Measurements from ENCODE around the gene RIT2.

RIT2 gene

DNA sequence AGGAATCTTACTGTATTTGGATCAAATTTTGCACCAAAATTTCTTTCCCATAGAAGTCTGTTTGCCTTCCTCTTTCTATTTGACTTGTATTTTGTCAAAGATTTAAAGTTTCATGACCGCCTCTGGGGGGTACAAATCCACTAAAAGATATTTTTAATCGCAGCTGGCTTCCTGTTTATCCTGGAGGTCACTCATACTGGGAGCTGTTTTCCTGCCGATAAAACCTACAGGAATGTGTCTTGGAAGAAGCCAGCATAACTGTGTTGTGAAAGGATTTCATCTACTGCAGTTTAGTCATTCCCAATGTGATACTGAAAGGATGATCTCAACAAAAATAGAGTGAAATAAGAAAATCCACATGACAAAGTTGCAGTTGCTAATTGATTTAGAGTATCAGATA, 184.0 kb downstream of the RIT2 start:
- no peak for DNase-seq (ENCODE audit: low read depth in 1 of 2, low spot score in 1 of 2)

DNA sequence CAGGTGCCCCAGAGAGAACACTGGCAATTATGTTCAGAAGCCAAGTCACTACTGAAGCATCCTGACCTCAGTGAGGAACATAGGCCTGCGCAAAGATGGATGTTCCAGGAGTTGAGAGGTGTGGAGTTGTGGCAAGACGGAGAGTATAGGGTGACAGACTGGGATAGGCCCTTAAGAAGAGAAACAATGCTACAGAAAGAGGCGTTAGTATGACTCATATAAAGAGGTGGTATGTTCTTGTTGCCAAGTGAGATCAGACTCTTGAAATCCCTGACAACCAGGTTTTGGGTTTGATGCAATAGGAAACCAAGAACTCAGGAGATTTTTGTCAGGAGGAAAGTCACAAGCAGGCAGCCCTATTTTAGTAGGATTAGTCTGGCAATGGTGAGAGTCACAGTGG, 185.6 kb downstream of the RIT2 start:
- DNase-seq (ENCODE audit: low read depth in 1 of 2, low spot score in 1 of 2) = no peak

DNA sequence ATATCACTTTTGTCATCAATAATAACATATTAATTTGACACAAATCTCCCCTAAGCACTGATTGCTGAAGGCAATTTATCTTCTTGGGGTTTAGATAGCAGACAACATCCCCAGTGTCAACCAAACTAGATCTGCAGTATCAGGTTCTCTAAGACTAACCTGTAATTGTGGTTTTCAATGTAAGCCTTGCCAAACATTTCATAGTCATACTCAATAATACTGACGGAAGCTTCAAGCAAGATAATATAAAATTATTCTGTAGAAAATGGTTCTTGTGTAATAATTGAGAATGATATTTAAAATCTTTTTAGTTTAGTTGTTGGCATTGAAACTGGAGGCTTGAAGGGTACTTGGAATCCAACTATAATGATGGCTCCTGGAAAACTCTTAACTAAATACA, 186.3 kb downstream of the RIT2 start:
- no peak for DNase-seq (ENCODE audit: low read depth in 1 of 2, low spot score in 1 of 2)

DNA sequence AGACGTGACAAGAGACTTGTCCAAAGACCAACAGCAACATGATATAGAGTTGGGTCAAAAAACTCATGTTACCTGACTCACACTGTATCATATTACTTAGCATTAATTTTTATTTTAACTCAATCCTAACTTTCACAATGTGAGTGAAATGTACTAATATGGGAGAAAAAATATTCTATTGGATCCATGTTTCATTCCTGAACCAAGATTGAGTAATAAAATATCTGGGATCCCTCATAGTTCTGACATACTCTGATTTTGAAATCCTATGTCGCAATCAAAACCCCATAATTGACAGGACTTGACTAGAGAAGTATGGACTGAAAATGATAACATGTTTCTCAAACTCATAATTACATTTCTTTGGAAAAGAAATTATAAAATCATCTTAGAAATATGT, 190.4 kb downstream of the RIT2 start:
- DNase-seq (ENCODE audit: low read depth in 1 of 2, low spot score in 1 of 2) = no peak

DNA sequence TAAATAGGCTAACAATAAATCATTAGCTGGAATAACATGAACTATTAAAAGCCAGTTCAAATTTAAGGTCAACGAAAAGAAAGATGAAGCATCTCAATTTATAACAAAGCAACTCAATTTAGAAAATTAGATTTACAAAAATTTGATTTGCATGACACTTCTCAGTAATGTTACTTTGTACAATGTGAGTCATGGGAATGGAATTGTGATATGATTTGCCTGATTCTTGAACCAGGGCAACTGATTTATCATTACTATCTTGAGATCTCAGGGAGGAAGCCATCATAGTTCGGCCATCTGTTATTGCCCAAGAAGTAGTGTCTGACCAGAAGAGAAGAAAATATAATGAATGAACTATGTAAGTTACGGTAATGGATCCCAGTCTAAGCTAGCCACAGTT, 193.1 kb downstream of the RIT2 start:
- DNase-seq (ENCODE audit: low read depth in 1 of 2, low spot score in 1 of 2) = no peak

DNA sequence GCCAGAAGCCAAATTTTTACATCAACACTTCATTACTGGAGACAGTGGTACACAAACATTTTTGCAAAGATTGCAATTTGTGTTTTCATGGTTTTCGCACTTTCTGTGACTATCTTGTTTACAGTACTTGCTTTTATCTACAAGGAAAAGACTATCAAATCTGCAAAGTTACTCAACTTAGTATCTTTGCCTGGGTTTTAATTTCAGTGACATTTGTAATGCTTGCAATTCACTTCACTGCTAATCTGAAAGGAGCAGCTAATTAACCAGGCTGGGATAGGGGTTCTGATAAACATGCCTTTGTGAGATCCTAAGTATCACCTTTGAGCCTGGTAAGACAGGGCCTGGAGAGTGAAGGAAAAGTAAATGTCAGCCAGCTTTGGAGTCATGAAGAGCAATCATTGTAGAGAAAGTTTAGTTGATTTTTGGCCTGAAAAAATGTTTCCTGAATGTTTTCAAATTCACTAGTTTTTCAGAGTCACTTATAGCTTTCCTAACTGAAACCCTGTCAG, 194.2 kb downstream of the RIT2 start:
- no peak for DNase-seq (ENCODE audit: low read depth in 1 of 2, low spot score in 1 of 2)

DNA sequence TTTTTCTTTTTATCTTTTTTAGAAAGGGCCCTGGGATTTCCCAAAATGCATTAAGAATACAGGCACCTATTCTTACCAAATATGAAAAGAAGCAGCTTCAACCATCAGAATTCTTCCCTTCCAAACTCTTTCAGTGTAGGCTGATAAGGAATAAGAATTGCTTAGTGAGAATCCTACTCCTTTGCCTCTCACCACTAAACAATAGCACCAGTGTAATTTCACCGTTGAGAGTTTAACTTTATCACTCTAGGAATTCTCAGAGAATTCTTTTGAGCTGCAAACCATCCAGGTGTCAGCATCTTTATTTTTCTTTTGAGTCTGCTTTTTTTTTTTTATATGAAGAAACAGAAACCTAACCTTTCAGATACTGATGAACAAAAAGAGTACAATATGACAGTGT, 194.9 kb downstream of the RIT2 start:
- no peak for DNase-seq (ENCODE audit: low read depth in 1 of 2, low spot score in 1 of 2)

DNA sequence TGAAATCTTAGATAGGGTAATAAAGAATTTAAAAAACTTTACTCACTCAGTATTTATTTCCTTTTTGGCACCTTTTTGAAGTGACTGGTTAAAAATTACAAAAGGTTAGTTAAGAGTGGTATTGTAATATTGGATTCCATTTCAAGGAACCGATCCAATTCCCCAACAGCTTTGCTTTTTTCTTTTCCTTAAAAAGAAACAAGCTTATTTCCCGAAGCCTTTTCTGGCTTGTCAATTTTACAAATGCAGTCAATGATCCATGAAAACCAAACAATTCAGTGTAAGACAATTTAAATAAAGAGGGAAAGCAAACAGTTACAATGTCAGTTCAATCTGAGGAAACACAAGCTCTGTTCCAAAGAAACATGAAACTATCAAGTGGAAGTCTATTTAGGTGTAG, 200.2 kb downstream of the RIT2 start:
- DNase-seq (ENCODE audit: low read depth in 1 of 2, low spot score in 1 of 2) = no peak

DNA sequence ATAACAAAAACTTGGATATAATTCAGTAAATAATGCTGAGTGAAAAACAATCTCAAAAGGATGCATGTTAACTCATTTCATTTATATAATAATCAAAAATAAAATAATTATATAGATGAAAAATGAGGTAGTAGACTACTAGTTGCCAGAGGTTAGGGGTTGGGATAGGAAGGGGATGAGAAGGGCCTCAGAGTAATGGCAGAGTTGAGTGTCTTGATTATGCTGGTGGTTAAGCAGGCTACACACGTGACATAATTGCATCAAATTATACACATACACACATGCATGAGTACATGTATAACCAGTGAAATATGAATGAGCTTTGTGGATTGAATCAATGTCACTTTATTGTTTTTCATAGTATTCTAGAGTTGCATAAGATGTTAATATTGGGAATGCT, 201.0 kb downstream of the RIT2 start:
- no peak for DNase-seq (ENCODE audit: low read depth in 1 of 2, low spot score in 1 of 2)

DNA sequence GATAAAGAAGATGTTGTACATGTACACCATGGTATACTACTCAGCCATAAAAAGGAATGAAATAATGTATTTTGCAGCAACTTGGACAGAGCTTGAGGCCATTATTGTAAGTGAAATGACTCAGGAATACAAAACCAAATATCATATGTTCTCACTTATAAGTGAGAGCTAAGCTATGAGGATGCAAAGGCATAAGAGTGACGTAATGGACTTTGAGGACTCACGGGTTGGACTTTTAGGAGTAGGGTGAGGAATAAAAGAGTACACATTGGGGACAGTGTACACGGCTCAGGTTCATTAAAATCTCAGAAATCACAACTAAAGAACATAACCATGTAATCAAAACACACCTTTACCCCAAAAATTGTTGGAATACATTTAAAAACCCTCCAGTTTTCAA, 206.4 kb downstream of the RIT2 start:
- DNase-seq (ENCODE audit: low read depth in 1 of 2, low spot score in 1 of 2) = no peak

DNA sequence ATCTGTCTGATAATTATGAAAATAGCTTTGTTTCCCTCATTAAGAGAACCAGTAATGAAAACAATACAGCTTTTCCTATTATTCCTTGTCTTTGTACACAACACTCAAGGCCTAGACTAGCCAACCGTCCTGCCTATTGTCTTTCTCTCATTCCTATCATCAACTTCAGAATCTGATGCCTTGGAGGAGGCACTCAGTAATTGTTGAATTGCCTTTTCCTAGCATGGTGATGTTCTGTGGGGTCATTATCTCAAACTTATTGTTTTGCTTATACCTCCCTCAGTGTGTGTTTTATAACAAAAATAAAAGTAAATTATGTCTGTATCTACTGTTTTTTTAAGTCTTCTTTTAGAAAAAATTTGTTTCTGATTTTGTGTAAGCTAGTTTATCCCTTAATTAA, 208.7 kb downstream of the RIT2 start:
- no peak for DNase-seq (ENCODE audit: low read depth in 1 of 2, low spot score in 1 of 2)

DNA sequence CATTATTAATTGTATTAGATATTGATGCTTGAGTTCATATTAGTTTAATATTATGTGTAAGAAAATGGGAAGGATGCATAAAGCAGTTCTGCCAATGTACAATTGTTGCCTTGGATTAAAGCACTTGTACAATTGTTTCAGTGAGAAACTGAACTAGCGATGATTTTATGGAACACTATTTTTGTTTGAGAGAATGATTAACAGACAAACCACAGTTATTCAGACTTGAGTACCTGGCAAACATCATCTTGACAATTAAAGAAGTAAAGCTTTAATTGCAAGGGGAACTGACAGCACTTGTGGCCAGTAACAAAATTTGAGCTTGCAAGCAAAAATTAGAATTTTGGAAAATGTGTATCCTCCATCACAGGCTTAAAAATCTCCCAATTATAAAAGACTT, 214.3 kb downstream of the RIT2 start:
- DNase-seq (ENCODE audit: low read depth in 1 of 2, low spot score in 1 of 2) = no peak

DNA sequence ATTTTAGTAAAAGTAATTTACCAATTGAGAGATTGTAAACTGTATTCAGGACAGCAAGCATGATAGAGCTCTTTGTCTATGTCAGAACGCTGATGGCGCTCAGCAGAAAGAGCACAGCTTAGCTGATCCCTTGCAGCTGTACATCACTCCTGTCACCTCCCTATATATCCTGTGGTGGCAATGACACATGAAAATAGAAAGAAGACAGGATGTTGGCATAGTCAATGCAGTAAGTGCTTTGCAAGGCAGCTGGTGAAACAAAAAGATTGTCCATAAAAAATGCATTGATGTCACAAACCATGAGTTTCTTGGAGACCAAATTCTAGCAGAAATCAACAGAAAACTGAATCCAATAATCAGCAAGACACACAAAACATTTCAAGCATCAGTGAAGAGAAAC, 221.5 kb downstream of the RIT2 start:
- no peak for DNase-seq (ENCODE audit: low read depth in 1 of 2, low spot score in 1 of 2)

DNA sequence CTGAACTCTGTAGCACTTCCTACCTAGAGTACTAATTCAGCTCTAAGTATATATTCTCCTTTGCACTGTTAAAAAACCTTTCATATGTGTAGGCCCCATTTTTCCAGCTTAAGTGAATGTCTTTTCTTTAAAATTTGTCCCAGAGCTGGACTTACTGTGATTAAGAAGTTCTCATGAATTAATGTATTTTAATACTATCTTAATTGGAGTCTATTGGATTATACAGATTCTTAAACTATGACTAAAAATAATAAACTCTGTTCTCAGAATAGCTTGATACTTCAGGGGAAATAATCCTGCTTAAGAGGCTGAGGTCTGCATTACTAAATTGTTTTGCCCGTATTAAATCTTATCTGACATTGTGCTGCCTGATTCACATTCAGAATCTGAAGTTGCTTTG, 223.3 kb downstream of the RIT2 start:
- DNase-seq (ENCODE audit: low read depth in 1 of 2, low spot score in 1 of 2) = no peak

DNA sequence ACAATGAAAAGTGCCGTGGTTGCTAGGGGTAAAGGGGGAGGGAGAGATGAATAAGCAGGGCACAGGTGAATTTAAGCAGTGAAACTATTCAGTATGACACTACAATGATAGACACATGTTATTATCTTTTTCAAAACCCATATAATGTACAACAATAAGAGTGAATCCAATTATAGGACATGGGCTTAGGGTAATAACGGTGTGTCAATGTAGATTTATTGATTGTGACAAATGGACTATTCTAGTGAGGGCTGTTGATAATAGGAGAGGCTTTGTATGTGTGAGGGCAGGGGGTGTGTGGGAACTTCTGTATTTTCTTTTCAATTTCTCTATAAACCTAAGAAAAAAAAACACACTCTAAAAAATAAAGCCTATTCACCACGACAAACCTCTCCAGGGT, 223.8 kb downstream of the RIT2 start:
- DNase-seq (ENCODE audit: low read depth in 1 of 2, low spot score in 1 of 2) = no peak

DNA sequence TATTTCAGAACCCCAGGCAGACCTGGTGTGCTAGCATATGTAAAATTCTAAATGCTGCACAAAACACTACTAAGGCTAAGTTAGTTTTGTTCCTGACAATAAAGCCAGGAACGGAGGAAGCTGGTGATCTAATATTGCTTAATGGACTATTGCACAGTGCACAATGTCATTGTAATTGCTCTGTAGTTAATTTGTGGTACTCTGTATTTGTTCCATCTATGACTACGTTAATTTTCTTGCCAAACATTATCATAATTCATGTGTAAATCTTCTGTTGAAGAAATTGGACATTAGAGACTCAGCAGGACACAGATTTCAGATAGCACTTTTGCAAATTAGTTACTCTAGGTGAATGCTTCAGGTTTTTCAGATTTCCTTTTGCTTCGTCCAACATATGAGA, 232.3 kb downstream of the RIT2 start:
- no peak for DNase-seq (ENCODE audit: low read depth in 1 of 2, low spot score in 1 of 2)

DNA sequence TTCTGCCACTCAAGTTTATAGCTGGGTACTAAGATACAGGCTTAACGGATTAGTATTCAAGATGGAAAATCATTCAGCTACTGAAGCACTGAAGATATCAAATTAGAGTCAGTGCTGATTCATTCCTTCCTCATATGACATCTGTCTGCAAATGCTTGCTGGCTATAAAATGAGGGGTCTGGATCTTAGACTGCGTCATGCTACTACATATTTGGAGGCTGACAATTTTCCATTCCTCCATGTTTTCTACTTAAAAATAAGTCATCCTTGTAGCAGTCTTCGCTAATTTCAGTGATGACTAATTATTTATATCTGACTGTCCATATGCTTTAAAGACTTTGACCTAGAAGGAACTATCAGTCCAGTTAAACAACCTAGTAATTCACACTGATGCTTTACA, 233.4 kb downstream of the RIT2 start:
- DNase-seq (ENCODE audit: low read depth in 1 of 2, low spot score in 1 of 2) = no peak

DNA sequence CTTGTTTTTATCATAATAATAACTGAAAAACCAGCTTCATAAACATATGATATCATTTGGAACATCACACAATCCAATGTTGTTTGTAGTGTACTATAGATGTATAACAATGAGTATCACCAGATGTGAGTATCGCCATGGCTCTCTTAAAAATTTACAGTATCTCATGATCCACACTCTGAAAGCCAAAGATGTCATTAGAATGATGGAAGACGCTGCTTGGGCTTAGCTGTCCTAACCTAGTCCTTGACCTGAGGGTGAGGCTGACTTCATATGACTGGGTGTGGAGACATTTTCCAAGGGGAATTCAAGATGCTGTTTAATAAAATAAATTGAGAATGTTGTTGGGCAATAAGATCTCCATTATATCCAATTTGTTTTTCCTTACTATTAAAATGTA, 242.6 kb downstream of the RIT2 start:
- no peak for DNase-seq (ENCODE audit: low read depth in 1 of 2, low spot score in 1 of 2)

DNA sequence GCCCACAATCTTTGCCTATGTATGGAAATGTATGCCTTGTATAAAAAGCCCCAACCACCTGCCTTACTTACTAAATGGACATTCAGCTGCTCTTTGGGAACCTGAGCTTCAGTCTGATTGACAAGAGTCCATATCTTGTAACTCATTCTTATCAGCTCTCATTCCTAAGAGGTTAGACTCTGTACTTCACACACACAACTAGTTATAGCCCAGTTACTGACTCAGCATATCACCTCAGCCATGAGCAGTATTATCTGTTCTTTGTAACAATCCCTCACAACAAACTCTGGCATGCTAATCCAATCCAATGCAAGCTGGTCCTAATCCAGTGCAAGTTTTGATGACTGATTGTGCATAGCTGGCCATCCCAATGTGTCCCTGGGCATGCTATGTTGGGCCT, 250.6 kb downstream of the RIT2 start:
- DNase-seq (ENCODE audit: low read depth in 1 of 2, low spot score in 1 of 2) = no peak

DNA sequence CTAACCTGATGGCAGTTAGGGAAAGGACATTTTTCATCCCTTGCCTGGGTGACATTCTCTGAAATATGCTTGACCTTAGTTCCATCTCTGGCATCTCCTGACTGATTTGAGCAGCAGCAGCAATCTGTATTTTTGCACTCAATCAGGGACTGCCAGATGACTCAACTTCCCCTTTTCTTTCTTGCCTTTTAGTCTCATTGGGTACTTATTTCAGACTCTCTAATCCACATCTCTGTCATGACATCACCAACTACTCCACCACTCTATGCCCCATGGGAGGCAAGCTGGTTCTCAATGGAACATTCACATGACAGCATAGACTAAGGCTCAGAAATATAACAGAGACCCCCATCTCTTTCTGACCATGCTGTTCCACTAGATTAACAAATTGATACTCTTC, 254.2 kb downstream of the RIT2 start:
- no peak for DNase-seq (ENCODE audit: low read depth in 1 of 2, low spot score in 1 of 2)

DNA sequence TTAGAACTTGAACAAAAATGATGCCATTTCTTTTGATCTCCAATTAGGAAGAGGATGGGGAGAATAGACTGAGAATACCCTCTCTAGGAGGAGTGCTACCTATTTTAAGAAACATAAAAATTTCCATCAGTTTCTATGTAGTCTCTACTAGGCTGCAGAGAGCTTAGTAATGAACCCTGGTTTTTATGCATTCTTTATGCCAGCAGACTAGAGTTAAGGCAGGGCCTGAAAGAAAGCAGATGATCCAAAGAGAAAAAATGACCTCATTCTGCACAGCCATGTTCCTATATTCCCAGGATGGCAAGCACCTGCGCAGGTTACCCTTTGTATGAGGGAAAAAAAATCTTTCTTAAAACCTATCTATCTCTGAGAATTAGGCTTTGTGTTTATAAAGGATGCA, 254.9 kb downstream of the RIT2 start:
- DNase-seq (ENCODE audit: low read depth in 1 of 2, low spot score in 1 of 2) = no peak

DNA sequence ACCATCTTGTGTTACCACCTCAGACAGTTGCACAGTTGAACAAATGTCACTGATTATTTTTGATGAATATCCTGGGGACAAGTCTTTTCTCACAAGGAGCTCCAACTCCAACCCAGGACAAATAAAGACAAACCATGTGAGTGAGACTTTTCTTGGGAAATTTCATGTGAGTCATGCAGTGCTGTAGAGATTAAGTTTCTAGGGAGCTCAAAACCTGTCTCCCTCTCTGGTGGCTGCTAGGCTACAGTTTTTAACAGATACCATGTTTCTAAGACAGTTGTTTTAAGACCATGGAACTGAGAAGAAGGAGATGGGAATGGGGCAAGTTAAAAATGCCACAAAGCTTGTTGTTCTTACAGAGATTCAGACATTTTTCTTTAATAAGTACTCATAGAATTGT, 255.5 kb downstream of the RIT2 start:
- DNase-seq (ENCODE audit: low read depth in 1 of 2, low spot score in 1 of 2) = no peak

DNA sequence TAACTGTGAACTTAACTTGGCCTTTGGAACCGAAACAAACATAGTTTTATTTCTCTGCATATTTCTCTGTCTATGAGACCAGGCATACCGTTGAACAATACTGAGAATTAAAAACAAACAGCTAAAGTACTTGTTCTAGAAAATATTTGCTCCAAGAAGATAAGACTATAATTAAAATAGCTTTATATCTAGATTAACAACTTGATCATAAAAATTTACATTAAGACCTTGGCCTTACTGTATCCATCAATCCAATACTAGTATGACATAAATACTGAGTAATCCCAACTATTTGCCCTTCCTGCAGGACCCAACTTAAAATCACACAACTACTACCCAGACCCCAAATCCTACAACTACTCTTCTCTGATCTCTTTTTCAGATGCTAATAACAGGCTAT, 260.9 kb downstream of the RIT2 start:
- no peak for DNase-seq (ENCODE audit: low read depth in 1 of 2, low spot score in 1 of 2)

Measured in stimulated activated CD4-positive, alpha-beta T cell treated with anti-CD3 and anti-CD28 coated beads, Interleukin-15, amount 100 ng/mL, for 1 hour (primary cell).